H1 (cell line): ENCODE measurements around the gene CCDC8. TPM values are rescaled to one million over a fixed set of nuclear protein-coding genes. Genes with fewer than 3 reads are reported as not detected.

Source experiments
- CTCF ChIA-PET: fragments of 300-600 bp; sonication (Branson Sonifier 250); formaldehyde crosslinking; loops from one replicate; lab custom pipeline; 2021; ENCODE audit not compliant: partially characterized antibody; lab: Charles Lee
- POLR2A ChIA-PET: fragments of 300-600 bp; sonication (Branson Sonifier 250); formaldehyde crosslinking; loops from one replicate; lab custom pipeline; 2021; ENCODE audit warnings: inconsistent platforms; ENCODE audit not compliant: partially characterized antibody; lab: Charles Lee
- DNase-seq, 2 experiments: peaks; one replicate each; pipeline versions ENCODE4 v3.0.0 to v3.0.0-alpha.2; 2010 to 2022; ENCODE audit warnings: low spot score in 2 of 2, low read depth in 1 of 2, mixed read lengths in 1 of 2
- FAIRE-seq: peaks from 2 replicates; lab custom pipeline; 2011; peaks lifted over from hg19 to GRCh38; lab: Jason Lieb, UNC
- H2AFZ ChIP-seq: 2 replicates; pipeline ENCODE4 v1.8.1; 2012; ENCODE audit warnings: low read length, inconsistent platforms
- H2AK5ac ChIP-seq: 2 replicates; pipeline ENCODE4 v1.6.1; 2013; ENCODE audit warnings: low read depth, low read length
- H2BK120ac ChIP-seq: replicated peaks from 2 replicates; pipeline ENCODE3; 2013; ENCODE audit warnings: low read depth, low read length, inconsistent platforms
- H2BK12ac ChIP-seq: 2 replicates; pipeline ENCODE4 v1.6.1; 2013; ENCODE audit warnings: low read depth, low read length
- H2BK15ac ChIP-seq: 2 replicates; pipeline ENCODE4 v1.6.1; 2013; ENCODE audit warnings: low read length
- H2BK20ac ChIP-seq: 2 replicates; pipeline ENCODE4 v1.6.1; 2013; ENCODE audit warnings: low read length
- H2BK5ac ChIP-seq: 2 replicates; pipeline ENCODE4 v1.6.1; 2013; ENCODE audit warnings: low read depth, low read length
- H3K14ac ChIP-seq: 2 replicates; pipeline ENCODE4 v1.6.1; 2013; ENCODE audit warnings: inconsistent platforms; ENCODE audit not compliant: insufficient read length
- H3K18ac ChIP-seq: 2 replicates; pipeline ENCODE4 v1.6.1; 2013; ENCODE audit warnings: low read length; ENCODE audit errors: extremely low read depth
- H3K23ac ChIP-seq: 2 replicates; pipeline ENCODE4 v1.6.1; 2013; ENCODE audit warnings: inconsistent platforms; ENCODE audit not compliant: insufficient read length
- H3K23me2 ChIP-seq: 2 replicates; pipeline ENCODE4 v1.6.1; 2013; ENCODE audit warnings: low read depth, low read length
- H3K27ac ChIP-seq: 2 replicates; pipeline ENCODE4 v1.6.1; 2011; ENCODE audit warnings: low read depth, low read length, inconsistent platforms
- H3K27me3 ChIP-seq, 4 experiments: replicated peaks in 1 of 4; 1 replicate in 1 of 4; 2 replicates in 3 of 4; pipeline versions ENCODE4 v1.6.1 to v1.8.1; 2011 to 2013; ENCODE audit warnings: low read length in 3 of 4, mild to moderate bottlenecking in 3 of 4, inconsistent platforms in 2 of 4, mixed read lengths in 2 of 4, moderate library complexity in 1 of 4; ENCODE audit not compliant: control insufficient read depth in 3 of 4, insufficient read depth in 3 of 4; ENCODE audit errors: extremely low read depth in 1 of 4
- H3K36me3 ChIP-seq, 4 experiments: 2 replicates each; pipeline versions ENCODE4 v1.6.1 to v1.8.1; 2011 to 2013; ENCODE audit warnings: mild to moderate bottlenecking in 4 of 4, low read length in 3 of 4, moderate library complexity in 2 of 4, control low read depth in 1 of 4, inconsistent platforms in 1 of 4; ENCODE audit not compliant: insufficient read depth in 4 of 4, control insufficient read depth in 2 of 4
- H3K4ac ChIP-seq: replicated peaks from 2 replicates; pipeline ENCODE3; 2013; ENCODE audit warnings: low read length, low read depth, mixed read lengths, inconsistent platforms; ENCODE audit not compliant: insufficient read length
- H3K4me1 ChIP-seq, 4 experiments: replicated peaks in 1 of 4; 1 replicate in 1 of 4; 2 replicates in 3 of 4; pipeline versions ENCODE4 v1.6.1 to v1.8.1; 2011 to 2013; ENCODE audit warnings: low read length in 3 of 4, inconsistent platforms in 2 of 4, mixed read lengths in 1 of 4; ENCODE audit not compliant: insufficient read depth in 4 of 4, control insufficient read depth in 3 of 4
- H3K4me2 ChIP-seq, 2 experiments: 2 replicates each; pipeline versions ENCODE4 v1.6.1 to v1.8.1; 2011 to 2013; ENCODE audit warnings: low read depth in 2 of 2, low read length in 2 of 2, control low read depth in 1 of 2, inconsistent platforms in 1 of 2, mild to moderate bottlenecking in 1 of 2; ENCODE audit not compliant: insufficient read depth in 1 of 2
- H3K4me3 ChIP-seq, 4 experiments: fragments of 200-600, 300-600 bp in 1 of 4; sonication (generic), shearing (Covaris generic), sonication (Bioruptor Twin) in 1 of 4; 2 replicates each; pipeline versions ENCODE4 v1.5.1 to v1.8.1; 2011 to 2016; ENCODE audit warnings: low read length in 4 of 4, low read depth in 3 of 4, control low read depth in 2 of 4, inconsistent platforms in 2 of 4, mild to moderate bottlenecking in 2 of 4, mixed read lengths in 1 of 4, moderate library complexity in 1 of 4; ENCODE audit not compliant: insufficient read depth in 2 of 4; ENCODE audit errors: extremely low read depth in 1 of 4
- H3K56ac ChIP-seq: replicated peaks from 2 replicates; pipeline ENCODE3; 2013; ENCODE audit warnings: low read depth, mild to moderate bottlenecking, mixed read lengths, low read length, inconsistent platforms; ENCODE audit not compliant: insufficient read length
- H3K79me1 ChIP-seq: 2 replicates; pipeline ENCODE4 v1.6.1; 2013; ENCODE audit warnings: low read depth, low read length, control low read depth
- H3K79me2 ChIP-seq, 2 experiments: 2 replicates each; pipeline versions ENCODE4 v1.6.1 to v1.8.1; 2012 to 2013; ENCODE audit warnings: low read length in 2 of 2, mild to moderate bottlenecking in 2 of 2, inconsistent platforms in 1 of 2; ENCODE audit not compliant: insufficient read depth in 2 of 2, control insufficient read depth in 1 of 2
- H3K9ac ChIP-seq, 4 experiments: replicated peaks in 1 of 4; 1 replicate in 1 of 4; 2 replicates in 3 of 4; pipeline versions ENCODE4 v1.6.1 to v1.8.1; 2011 to 2013; ENCODE audit warnings: low read depth in 3 of 4, low read length in 3 of 4, control low read depth in 2 of 4, mild to moderate bottlenecking in 2 of 4, moderate library complexity in 2 of 4, inconsistent platforms in 1 of 4; ENCODE audit errors: extremely low read depth in 1 of 4
- H3K9me3 ChIP-seq, 2 experiments: 2 replicates each; pipeline versions ENCODE4 v1.6.1 to v1.8.1; 2012 to 2013; ENCODE audit warnings: mild to moderate bottlenecking in 2 of 2, moderate library complexity in 2 of 2, control low read depth in 1 of 2, inconsistent platforms in 1 of 2, low read depth in 1 of 2, low read length in 1 of 2, mixed read lengths in 1 of 2; ENCODE audit not compliant: insufficient read depth in 2 of 2
- H4K20me1 ChIP-seq, 2 experiments: replicated peaks in 1 of 2; 2 replicates each; pipeline versions ENCODE3 to v1.8.1; 2011 to 2013; ENCODE audit warnings: inconsistent platforms in 2 of 2, low read length in 2 of 2, mild to moderate bottlenecking in 1 of 2; ENCODE audit not compliant: insufficient read depth in 2 of 2, control insufficient read depth in 1 of 2
- H4K5ac ChIP-seq: 2 replicates; pipeline ENCODE4 v1.6.1; 2013; ENCODE audit warnings: low read length, low read depth, mixed read lengths, inconsistent platforms; ENCODE audit not compliant: insufficient read length
- H4K8ac ChIP-seq: 2 replicates; pipeline ENCODE4 v1.8.0; 2013; ENCODE audit warnings: mild to moderate bottlenecking, moderate library complexity, low read length, inconsistent platforms; ENCODE audit not compliant: insufficient read depth; ENCODE audit errors: extremely low read depth
- H4K91ac ChIP-seq: replicated peaks from 2 replicates; pipeline ENCODE3; 2013; ENCODE audit warnings: low read length, mixed read lengths, inconsistent platforms; ENCODE audit not compliant: insufficient read length
- EZH2 ChIP-seq: fragments of 200-600 bp; sonication (generic); IDR thresholded peaks from 2 replicates; pipeline ENCODE4 v1.7.1; 2012; ENCODE audit warnings: low read depth, mild to moderate bottlenecking, moderate library complexity, low read length, inconsistent platforms; ENCODE audit not compliant: severe bottlenecking
- WGBS, 2 experiments: shearing (Covaris generic) in 1 of 2; methylation state at CpG; one replicate each; pipeline versions ENCODE4 v1.1.6 to v1.1.7; 2013 to 2015; ENCODE audit warnings: low lambda C conversion rate in 2 of 2, mixed read lengths in 2 of 2, inconsistent platforms in 1 of 2, low coverage in 1 of 2, missing lambda C conversion rate in 1 of 2; ENCODE audit not compliant: insufficient replicate concordance in 2 of 2, insufficient coverage in 1 of 2, insufficient read length in 1 of 2; ENCODE audit errors: extremely low coverage in 1 of 2, missing lambda C conversion rate in 1 of 2; 5-methylcytosine and 5-hydroxymethylcytosine counted together
- polyA plus RNA-seq, 7 experiments: library from polyadenylated mRNA; depleted of rRNA in 3 of 7; stranded (reverse) in 5 of 7; unstranded in 2 of 7; fragments of >200 nt in 5 of 7; fragments of 200-250 nt in 2 of 7; gene quantifications; 1 replicate in 5 of 7; 2 replicates in 1 of 7; 4 replicates in 1 of 7; pipeline versions ENCODE4 v1.2.1 to v1.2.3, GENCODE V29; 2011 to 2013; ENCODE audit warnings: missing spikeins in 2 of 7, mixed read lengths in 2 of 7
- total RNA-seq: library from RNA; stranded (reverse); fragmentation: NEBNext Ultra II Directional; extraction: Animal tissue kit (Norgen Biotek cat#: 25700); gene quantifications from 2 replicates; pipeline ENCODE4 v1.2.1, GENCODE V29; 2021

Gene CCDC8
- total and polyA plus RNA-seq, 2 of the 8 experiments (the other 6 are each of a cell fraction or from before 2014, with no cell fraction given) = 4.9 to 13.6 TPM

- Histone ChIP-seq H3K4ac (no peak overlapping the region), H4K5ac (no peak overlapping the region), H3K23me2 (no peaks in the 10 kb centered on the region), H2BK120ac (no peak overlapping the region), H3K27ac (no peak overlapping the region), H3K9me3 (no peaks in the 10 kb centered on the region), H2AFZ (no peak overlapping the region), H3K79me2 (peaks cover 3 to 65% of the 10 kb centered on the region in 2 experiments; a peak in 3 of 4 replicates), H2BK20ac (no peak overlapping the region), H2BK15ac (no peak overlapping the region), H3K36me3 (peaks cover 0 to 15% (median 6%) of the 10 kb centered on the region in 4 experiments; a peak in 6 of 8 replicates), H3K4me2 (no peak overlapping the region), H3K27me3 (no peaks in the 10 kb centered on the region), H3K56ac (no peak overlapping the region), H4K8ac (no peak overlapping the region), H4K20me1 (peaks cover 3 to 18% of the 10 kb centered on the region in 2 experiments), H3K23ac (no peak overlapping the region), H3K4me1 (peaks cover 0 to 7% (median 4%) of the 10 kb centered on the region in 4 experiments), H4K91ac (no peak overlapping the region), H2BK12ac (no peak overlapping the region), H2BK5ac (no peak overlapping the region), H3K18ac (no peak overlapping the region), H2AK5ac (no peak overlapping the region), H3K4me3 (no peak overlapping the region), H3K9ac (no peak overlapping the region), H3K14ac (no peak overlapping the region), H3K79me1 (peaks cover 16% of the 10 kb centered on the region)
- WGBS, 2 experiments = 89% methylated on average over 9 of the region's 9 CpGs; no CpG with 5 or more reads in 1 of the 2 experiments
- POLR2A ChIA-PET = interaction anchor here (3.3 kb wide), 1 partner anchor 14 kb away, joined by 11 read pairs; no protein-coding TSS in a partner anchor
- TF ChIP-seq EZH2 = no peak
- FAIRE-seq = no peak
- no peak for DNase-seq
- CTCF ChIA-PET = interaction anchor here (0.6 to 7.5 kb wide), 6 partner anchors 13 to 288 kb away, joined by 3 to 58 read pairs (median 4); partner anchors contain the start of gene PPP5C
These were observed 46.6 kb downstream of the CCDC8 start for GRCh38 chr19:46366620-46367292.
